SK-N-SH (cell line): ENCODE data around the gene C22orf42.

ENCODE experiments used
- CHD2 ChIP-seq: fragments of 150-350 bp; IDR thresholded peaks from 2 replicates; pipeline ENCODE4 v1.6.1; 2018; ENCODE audit warnings: low read length; ENCODE audit not compliant: partially characterized antibody
- EP300 ChIP-seq, 2 experiments: IDR thresholded peaks; 2 replicates each; pipeline versions ENCODE4 v1.4.0 to v1.6.1; 2012; ENCODE audit warnings: borderline replicate concordance in 1 of 2, low read depth in 1 of 2, low read length in 1 of 2
- EZH2phosphoT487 ChIP-seq: fragments of 200-600 bp; sonication (generic); IDR thresholded peaks from 2 replicates; pipeline ENCODE4 v1.6.1; 2017; ENCODE audit warnings: low read depth, mixed run types, mild to moderate bottlenecking, antibody characterized with exemption, moderate library complexity, borderline replicate concordance
- GATA2 ChIP-seq: sonication (generic); formaldehyde crosslinking; IDR thresholded peaks from 2 replicates; pipeline ENCODE4 v1.5.0; 2020; ENCODE audit warnings: mild to moderate bottlenecking, missing genetic modification reagents
- IRF3 ChIP-seq: fragments of 150-350 bp; IDR thresholded peaks from 2 replicates; pipeline ENCODE4 v1.6.1; 2016; ENCODE audit warnings: mild to moderate bottlenecking, low read depth, low read length
- PBX3 ChIP-seq: IDR thresholded peaks from 2 replicates; pipeline ENCODE4; 2012
- POLR2AphosphoS5 ChIP-seq: IDR thresholded peaks from 2 replicates; pipeline ENCODE4 v1.6.1; 2012; ENCODE audit warnings: low read depth, low read length
- REST ChIP-seq: IDR thresholded peaks from 2 replicates; pipeline ENCODE4 v1.6.1; 2012; ENCODE audit warnings: mild to moderate bottlenecking, low read depth, low read length, moderate library complexity
- SIN3A ChIP-seq: IDR thresholded peaks from 2 replicates; pipeline ENCODE4 v1.6.1; 2012; ENCODE audit warnings: low read depth, mild to moderate bottlenecking, low read length, moderate library complexity, borderline replicate concordance
- SMC3 ChIP-seq: IDR thresholded peaks from 2 replicates; pipeline ENCODE4 v1.6.1; 2012; ENCODE audit warnings: low read depth, low read length, improper control_type of control experiment
- TCF12 ChIP-seq: IDR thresholded peaks from 2 replicates; pipeline ENCODE4 v1.4.0; 2012
- TEAD4 ChIP-seq: IDR thresholded peaks from 2 replicates; pipeline ENCODE4 v1.4.0; 2012; ENCODE audit warnings: mild to moderate bottlenecking, borderline replicate concordance; ENCODE audit not compliant: insufficient read depth
- YY1 ChIP-seq: IDR thresholded peaks from 2 replicates; pipeline ENCODE4 v1.4.0; 2012; ENCODE audit warnings: low read depth, mild to moderate bottlenecking
- TF ChIP-seq, protein P1 (sequence below): fragments of 200-600 bp; sonication (generic); IDR thresholded peaks from 2 replicates; pipeline ENCODE4 v1.6.1; 2017; ENCODE audit warnings: antibody characterized with exemption, mild to moderate bottlenecking, moderate library complexity

DNA sequence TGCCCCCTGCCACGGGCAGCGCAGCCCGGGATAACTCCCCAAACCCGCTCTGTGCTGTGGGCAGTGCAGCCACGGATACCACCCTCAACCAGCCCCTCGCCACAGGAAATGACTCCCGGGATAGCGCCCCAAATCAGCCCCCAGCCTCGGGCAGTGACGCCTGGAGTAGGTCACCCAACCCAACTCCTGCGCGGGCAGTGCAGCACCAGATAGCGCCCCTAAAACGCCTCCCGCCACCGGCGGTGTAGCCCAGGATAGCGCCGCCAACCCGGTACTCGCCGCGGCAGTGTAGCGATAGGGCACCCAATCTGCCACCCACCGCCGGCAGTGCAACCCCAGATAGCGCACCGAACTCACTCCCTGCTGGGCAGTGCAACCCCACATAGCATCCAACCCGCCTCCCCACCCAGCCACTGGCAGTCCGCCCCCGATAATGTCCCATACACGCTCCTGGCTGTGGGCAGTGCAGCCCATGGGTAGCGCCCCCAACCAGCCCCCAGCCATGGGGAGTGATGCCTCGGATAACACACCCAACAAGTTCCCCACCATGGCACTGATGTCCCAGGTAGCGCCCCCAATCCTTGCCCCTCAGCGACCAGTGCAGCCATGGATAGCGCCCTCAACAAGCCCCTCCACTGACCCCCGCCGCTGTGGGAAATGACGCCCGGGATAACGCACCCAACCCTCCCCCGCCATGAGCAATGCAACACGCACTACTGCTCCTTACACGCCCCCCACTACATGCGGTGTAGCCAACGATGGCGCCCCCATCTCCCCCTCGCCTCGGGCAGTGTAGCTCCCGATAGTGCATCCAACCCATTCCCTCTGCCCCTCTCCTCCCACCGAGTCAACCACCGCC lies 44.3 kb upstream of the C22orf42 start:
- TF ChIP-seq, protein P1, sequence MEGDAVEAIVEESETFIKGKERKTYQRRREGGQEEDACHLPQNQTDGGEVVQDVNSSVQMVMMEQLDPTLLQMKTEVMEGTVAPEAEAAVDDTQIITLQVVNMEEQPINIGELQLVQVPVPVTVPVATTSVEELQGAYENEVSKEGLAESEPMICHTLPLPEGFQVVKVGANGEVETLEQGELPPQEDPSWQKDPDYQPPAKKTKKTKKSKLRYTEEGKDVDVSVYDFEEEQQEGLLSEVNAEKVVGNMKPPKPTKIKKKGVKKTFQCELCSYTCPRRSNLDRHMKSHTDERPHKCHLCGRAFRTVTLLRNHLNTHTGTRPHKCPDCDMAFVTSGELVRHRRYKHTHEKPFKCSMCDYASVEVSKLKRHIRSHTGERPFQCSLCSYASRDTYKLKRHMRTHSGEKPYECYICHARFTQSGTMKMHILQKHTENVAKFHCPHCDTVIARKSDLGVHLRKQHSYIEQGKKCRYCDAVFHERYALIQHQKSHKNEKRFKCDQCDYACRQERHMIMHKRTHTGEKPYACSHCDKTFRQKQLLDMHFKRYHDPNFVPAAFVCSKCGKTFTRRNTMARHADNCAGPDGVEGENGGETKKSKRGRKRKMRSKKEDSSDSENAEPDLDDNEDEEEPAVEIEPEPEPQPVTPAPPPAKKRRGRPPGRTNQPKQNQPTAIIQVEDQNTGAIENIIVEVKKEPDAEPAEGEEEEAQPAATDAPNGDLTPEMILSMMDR: no peak
- TF ChIP-seq SMC3: no peak
- TF ChIP-seq POLR2AphosphoS5: no peak
- TF ChIP-seq CHD2: no peak
- no peak for TF ChIP-seq EP300 (IDR thresholded peaks at IDR 0.05; ENCODE audit: borderline replicate concordance in 1 of 2, low read depth in 1 of 2, low read length in 1 of 2)
- TF ChIP-seq SIN3A: no peak
- TF ChIP-seq PBX3: no peak
- TF ChIP-seq REST: no peak
- no peak for TF ChIP-seq TCF12
- TF ChIP-seq EZH2phosphoT487: no peak
- no peak for TF ChIP-seq GATA2
- TF ChIP-seq TEAD4: no peak
- no peak for TF ChIP-seq YY1
- TF ChIP-seq IRF3: no peak
